K562 (cell line): ENCODE data around the gene LAMB3. TPM values are rescaled to one million over a fixed set of nuclear protein-coding genes. Genes with fewer than 3 reads are reported as not detected.

ENCODE experiments used
- BRF1 ChIP-seq: IDR thresholded peaks from 3 replicates; pipeline ENCODE4 v1.6.1; 2011; ENCODE audit warnings: borderline replicate concordance, mild to moderate bottlenecking; ENCODE audit not compliant: insufficient read length; ENCODE audit errors: extremely low read depth
- EWSR1 ChIP-seq: fragments of 450-650 bp; IDR thresholded peaks from 2 replicates; pipeline ENCODE4 v1.6.1; 2018; ENCODE audit warnings: borderline replicate concordance, mild to moderate bottlenecking, low read depth, moderate library complexity; ENCODE audit not compliant: partially characterized antibody
- NFRKB ChIP-seq: fragments of 450-650 bp; IDR thresholded peaks from 2 replicates; pipeline ENCODE4 v1.6.1; 2016; ENCODE audit warnings: low read depth
- PCBP1 ChIP-seq: fragments of 200-400 bp; formaldehyde crosslinking; IDR thresholded peaks from 2 replicates; pipeline ENCODE4 v1.6.1; 2018; ENCODE audit warnings: mild to moderate bottlenecking, low read depth, low read length; ENCODE audit not compliant: poor library complexity, severe bottlenecking
- RNF2 ChIP-seq: sonication (generic); IDR thresholded peaks from 2 replicates; pipeline ENCODE4 v1.6.1; 2016
- SRSF3 ChIP-seq: fragments of 200-400 bp; formaldehyde crosslinking; IDR thresholded peaks from 2 replicates; pipeline ENCODE4 v1.6.1; 2016; ENCODE audit warnings: mild to moderate bottlenecking, low read length, moderate library complexity; ENCODE audit not compliant: insufficient read depth
- XRCC4 ChIP-seq: IDR thresholded peaks from one replicate; pipeline ENCODE4 v1.6.1; 2011; ENCODE audit not compliant: insufficient read depth, insufficient read length; ENCODE audit errors: extremely low read depth
- ZBTB5 ChIP-seq: fragments of 450-650 bp; IDR thresholded peaks from 2 replicates; pipeline ENCODE4 v1.6.1; 2017; ENCODE audit warnings: antibody characterized with exemption
- polyA plus RNA-seq, 8 experiments: library from polyadenylated mRNA; depleted of rRNA in 4 of 8; stranded (reverse) in 5 of 8; unstranded in 3 of 8; fragments of >200 nt; fragmentation: Nextera tagmentation in 2 of 8; fragmentation: Illumina TruSeq in 1 of 8; extraction: Ambion mirVana in 2 of 8; extraction: Trizol in 1 of 8; gene quantifications; 2 replicates each; pipeline versions ENCODE4 v1.2.1 to v1.2.3, GENCODE V29; 2011 to 2014; ENCODE audit warnings: inconsistent platforms in 1 of 8, missing spikeins in 1 of 8
- total RNA-seq, 7 experiments: library from RNA; depleted of rRNA in 6 of 7; stranded (reverse); fragments of >200 nt in 6 of 7; fragmentation: Illumina TruSeq in 2 of 7; extraction: Trizol in 2 of 7; gene quantifications; 2 replicates each; pipeline versions ENCODE4 v1.2.1 to v1.2.3, GENCODE V29; 2011 to 2021; ENCODE audit warnings: low replicate concordance in 1 of 7
- TF ChIP-seq, protein P1 (sequence below): fragments of 450-650 bp; IDR thresholded peaks from 2 replicates; pipeline ENCODE4 v1.6.1; 2017; ENCODE audit warnings: antibody characterized with exemption, mild to moderate bottlenecking

Gene LAMB3
- total and polyA plus RNA-seq, 9 of the 15 experiments (the other 6 are each of a cell fraction or from before 2014, with no cell fraction given): 0.08 to 1.3 (median 0.91) TPM

DNA sequence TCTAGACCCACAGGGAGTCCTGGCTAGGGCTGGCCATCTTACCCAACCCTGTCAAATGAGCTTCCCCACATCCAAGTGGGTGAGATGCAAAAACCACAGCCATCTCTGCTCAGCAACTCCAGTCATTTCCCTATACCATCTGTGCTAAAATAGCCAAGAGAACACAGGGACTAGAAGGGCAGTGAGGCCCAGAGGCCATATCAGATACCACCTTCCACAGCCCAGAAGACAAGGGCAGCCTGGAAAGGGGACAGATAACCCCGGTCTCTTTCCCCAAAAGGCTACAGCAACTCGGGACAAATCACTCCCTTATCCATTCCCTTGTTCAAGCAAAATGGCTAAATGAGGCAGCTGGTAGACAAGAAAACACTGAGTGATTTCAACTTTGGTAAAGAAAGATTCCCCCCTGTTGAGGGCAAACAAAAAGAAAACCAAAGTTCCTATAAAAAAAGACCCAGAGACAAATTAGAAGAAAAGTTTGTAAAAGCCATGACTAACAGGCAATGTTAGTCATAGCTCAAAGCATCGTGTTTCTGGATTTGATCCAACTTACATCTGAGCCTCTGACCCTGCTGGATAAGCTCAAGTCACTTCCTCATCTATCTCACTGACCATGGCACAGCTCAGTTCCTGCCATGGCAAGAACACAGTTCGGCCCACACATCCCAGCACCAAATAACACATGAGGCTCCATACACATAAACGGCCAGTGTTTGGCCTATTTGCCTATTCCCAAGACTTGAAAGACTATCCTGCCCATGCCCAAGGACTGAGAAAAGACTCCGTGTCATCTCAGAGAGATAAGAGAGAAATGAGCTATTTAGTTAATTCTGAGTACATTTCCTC is 3.1 kb downstream of the LAMB3 start (continued):
- no peak for TF ChIP-seq PCBP1
- no peak for TF ChIP-seq XRCC4
- TF ChIP-seq EWSR1: no peak
- TF ChIP-seq ZBTB5: no peak
- peak; percentile 81; the same call in 1 of the 2 replicates for TF ChIP-seq NFRKB
- TF ChIP-seq, protein P1, sequence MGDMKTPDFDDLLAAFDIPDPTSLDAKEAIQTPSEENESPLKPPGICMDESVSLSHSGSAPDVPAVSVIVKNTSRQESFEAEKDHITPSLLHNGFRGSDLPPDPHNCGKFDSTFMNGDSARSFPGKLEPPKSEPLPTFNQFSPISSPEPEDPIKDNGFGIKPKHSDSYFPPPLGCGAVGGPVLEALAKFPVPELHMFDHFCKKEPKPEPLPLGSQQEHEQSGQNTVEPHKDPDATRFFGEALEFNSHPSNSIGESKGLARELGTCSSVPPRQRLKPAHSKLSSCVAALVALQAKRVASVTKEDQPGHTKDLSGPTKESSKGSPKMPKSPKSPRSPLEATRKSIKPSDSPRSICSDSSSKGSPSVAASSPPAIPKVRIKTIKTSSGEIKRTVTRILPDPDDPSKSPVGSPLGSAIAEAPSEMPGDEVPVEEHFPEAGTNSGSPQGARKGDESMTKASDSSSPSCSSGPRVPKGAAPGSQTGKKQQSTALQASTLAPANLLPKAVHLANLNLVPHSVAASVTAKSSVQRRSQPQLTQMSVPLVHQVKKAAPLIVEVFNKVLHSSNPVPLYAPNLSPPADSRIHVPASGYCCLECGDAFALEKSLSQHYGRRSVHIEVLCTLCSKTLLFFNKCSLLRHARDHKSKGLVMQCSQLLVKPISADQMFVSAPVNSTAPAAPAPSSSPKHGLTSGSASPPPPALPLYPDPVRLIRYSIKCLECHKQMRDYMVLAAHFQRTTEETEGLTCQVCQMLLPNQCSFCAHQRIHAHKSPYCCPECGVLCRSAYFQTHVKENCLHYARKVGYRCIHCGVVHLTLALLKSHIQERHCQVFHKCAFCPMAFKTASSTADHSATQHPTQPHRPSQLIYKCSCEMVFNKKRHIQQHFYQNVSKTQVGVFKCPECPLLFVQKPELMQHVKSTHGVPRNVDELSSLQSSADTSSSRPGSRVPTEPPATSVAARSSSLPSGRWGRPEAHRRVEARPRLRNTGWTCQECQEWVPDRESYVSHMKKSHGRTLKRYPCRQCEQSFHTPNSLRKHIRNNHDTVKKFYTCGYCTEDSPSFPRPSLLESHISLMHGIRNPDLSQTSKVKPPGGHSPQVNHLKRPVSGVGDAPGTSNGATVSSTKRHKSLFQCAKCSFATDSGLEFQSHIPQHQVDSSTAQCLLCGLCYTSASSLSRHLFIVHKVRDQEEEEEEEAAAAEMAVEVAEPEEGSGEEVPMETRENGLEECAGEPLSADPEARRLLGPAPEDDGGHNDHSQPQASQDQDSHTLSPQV: peak; percentile 93
- no peak for TF ChIP-seq RNF2
- no peak for TF ChIP-seq SRSF3
- TF ChIP-seq BRF1: no peak
